ENCODE data around the gene SGCE.

SGCE gene

GRCh38 chr7:94657771-94658693 is 2.1 kb upstream of the SGCE start:
- peak; percentile 97 for DNase-seq

GRCh38 chr7:94656925-94657731 is 1.2 kb upstream of the SGCE start:
- peak; percentile 31 for DNase-seq

GRCh38 chr7:94656658-94656924 is 658 bp upstream of the SGCE start:
- DNase-seq: no peak

GRCh38 chr7:94655126-94655847 is 646 bp downstream of the SGCE start:
- no peak for DNase-seq

- DNase-seq: no peak
Observed at GRCh38 chr7:94654783-94655125, 1.2 kb downstream of the SGCE start.

- no peak for DNase-seq
Observed at GRCh38 chr7:94650147-94651051, 5.5 kb downstream of the SGCE start.

- no peak for DNase-seq
Observed at GRCh38 chr7:94649450-94649849, 6.5 kb downstream of the SGCE start.

GRCh38 chr7:94648731-94649130 is 7.2 kb downstream of the SGCE start:
- no peak for DNase-seq

GRCh38 chr7:94647295-94647694 is 8.6 kb downstream of the SGCE start:
- DNase-seq: no peak

- DNase-seq: no peak
Observed at GRCh38 chr7:94643771-94644545, 12.0 kb downstream of the SGCE start.

GRCh38 chr7:94642838-94643653 is 12.9 kb downstream of the SGCE start:
- DNase-seq: no peak

- no peak for DNase-seq
Observed at GRCh38 chr7:94639384-94639783, 16.5 kb downstream of the SGCE start.

- DNase-seq: no peak
Observed at GRCh38 chr7:94635687-94636086, 20.2 kb downstream of the SGCE start.

GRCh38 chr7:94634502-94634901 is 21.4 kb downstream of the SGCE start:
- no peak for DNase-seq

- no peak for DNase-seq
Observed at GRCh38 chr7:94633687-94634086, 22.2 kb downstream of the SGCE start.

- no peak for DNase-seq
Observed at GRCh38 chr7:94633014-94633341, 23.0 kb downstream of the SGCE start.

GRCh38 chr7:94632338-94633013 is 23.5 kb downstream of the SGCE start:
- no peak for DNase-seq

GRCh38 chr7:94630855-94631254 is 25.1 kb downstream of the SGCE start:
- no peak for DNase-seq

GRCh38 chr7:94623820-94624219 is 32.1 kb downstream of the SGCE start:
- DNase-seq: no peak

GRCh38 chr7:94621120-94621519 is 34.8 kb downstream of the SGCE start:
- no peak for DNase-seq
